HG03095 (cell line): ENCODE data around the gene CACNA1B.

ENCODE experiments used
- ATAC-seq: cut with Tn5 transposase; IDR thresholded peaks from one replicate; pipeline ENCODE4 v1.9.1; 2021; ENCODE audit warnings: moderate library complexity; ENCODE audit not compliant: unreplicated experiment

The CACNA1B gene

GRCh38 chr9:137959641-137960411 is 82.2 kb downstream of the CACNA1B start:
- ATAC-seq = no peak

- ATAC-seq = no peak
These were observed 82.9 kb downstream of the CACNA1B start for GRCh38 chr9:137960496-137960895.

GRCh38 chr9:137963525-137963924 is 85.9 kb downstream of the CACNA1B start:
- no peak for ATAC-seq

- ATAC-seq = no peak
These were observed 87.7 kb downstream of the CACNA1B start for GRCh38 chr9:137965177-137965795.

GRCh38 chr9:137967280-137967953 is 89.8 kb downstream of the CACNA1B start:
- ATAC-seq = no peak

GRCh38 chr9:137968235-137968634 is 90.7 kb downstream of the CACNA1B start:
- no peak for ATAC-seq

- no peak for ATAC-seq
These were observed 91.4 kb downstream of the CACNA1B start for GRCh38 chr9:137969008-137969407.

GRCh38 chr9:137969685-137970084 is 92.1 kb downstream of the CACNA1B start:
- no peak for ATAC-seq

- ATAC-seq = no peak
These were observed 92.5 kb downstream of the CACNA1B start for GRCh38 chr9:137970098-137970497.

- no peak for ATAC-seq
These were observed 93.3 kb downstream of the CACNA1B start for GRCh38 chr9:137970686-137971476.

GRCh38 chr9:137971477-137972138 is 94.0 kb downstream of the CACNA1B start:
- no peak for ATAC-seq

GRCh38 chr9:137972355-137972987 is 94.9 kb downstream of the CACNA1B start:
- ATAC-seq = no peak

GRCh38 chr9:137972988-137973470 is 95.4 kb downstream of the CACNA1B start:
- no peak for ATAC-seq

- no peak for ATAC-seq
These were observed 96.3 kb downstream of the CACNA1B start for GRCh38 chr9:137973829-137974416.

GRCh38 chr9:137974746-137975526 is 97.4 kb downstream of the CACNA1B start:
- ATAC-seq = no peak

GRCh38 chr9:137975527-137975913 is 97.9 kb downstream of the CACNA1B start:
- no peak for ATAC-seq

GRCh38 chr9:137975936-137976565 is 98.5 kb downstream of the CACNA1B start:
- no peak for ATAC-seq

GRCh38 chr9:137977571-137978261 is 100.1 kb downstream of the CACNA1B start:
- ATAC-seq = no peak
